ENCODE measurements around the gene PHF20. TPM values are rescaled to one million over a fixed set of nuclear protein-coding genes. Genes with fewer than 3 reads are reported as not detected.
A peak's percentile ranks its signal among the peaks of the same experiment; 100 is the strongest.

PHF20 gene
- total and polyA plus RNA-seq, 2 of the 13 experiments (the other 11 are each of a cell fraction or from before 2014, with no cell fraction given): 22.8 to 34.1 TPM

DNA sequence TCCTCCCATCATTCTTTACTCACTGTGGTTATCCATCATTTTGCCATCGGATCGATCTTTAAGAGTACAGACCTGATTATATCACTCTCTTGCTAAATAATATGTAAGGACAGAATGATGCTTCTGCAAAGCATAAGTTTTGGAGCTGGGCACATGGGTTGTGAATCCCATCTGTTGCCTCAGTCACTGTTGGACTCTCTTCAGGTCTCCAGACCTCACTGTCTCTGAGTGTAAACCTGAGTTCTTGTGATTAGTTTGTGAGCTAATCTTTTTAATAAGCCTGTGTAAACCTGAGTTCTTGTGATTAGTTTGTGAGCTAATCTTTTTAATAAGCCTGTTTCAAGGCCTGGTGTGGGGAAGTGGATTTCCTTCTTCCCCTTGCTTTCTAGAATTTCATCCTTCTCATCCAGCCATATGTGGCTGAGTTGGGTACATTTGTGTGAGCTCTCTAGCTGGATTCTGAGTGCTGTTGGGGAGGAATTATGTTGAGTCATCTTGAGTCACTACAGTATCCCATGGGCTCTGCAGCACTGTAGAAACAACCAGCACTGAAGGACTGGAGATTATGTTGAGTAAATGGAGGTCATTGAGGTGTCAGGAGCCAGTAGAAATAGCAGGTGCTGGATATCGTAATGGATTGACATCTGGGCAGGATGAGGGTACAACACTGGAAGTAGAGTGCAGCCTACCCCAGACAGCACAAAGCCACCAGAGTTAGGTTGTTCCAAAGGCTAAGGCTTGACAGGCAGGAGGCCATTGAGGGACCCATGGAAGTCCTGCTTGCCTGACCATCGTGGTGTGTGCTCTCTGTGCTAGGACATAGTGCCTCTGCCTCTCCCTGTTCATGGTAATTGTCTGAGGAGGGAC is 130.1 kb downstream of the PHF20 start:
- in situ Hi-C loops (cut with HindIII; ENCODE audit: extremely low pct_ligation_motif_present, low pct_unique_long_range_greater_than_20kb) (no loop called here), intact Hi-C loops (cut with micrococcal nuclease; ENCODE audit: unreplicated experiment) (no loop called here)
- Histone ChIP-seq H3K36me3 (replicated peaks in 1 of 2; ENCODE audit: control insufficient read depth in 1 of 2, insufficient read depth in 2 of 2, low read length in 2 of 2) (peaks cover 11 to 20% of the 10 kb centered on the region in 2 experiments; a peak in 4 of 5 replicates), H2AFZ (ENCODE audit: low read length) (no peak overlapping the region), H4K20me1 (ENCODE audit: insufficient read depth, low read length) (no peaks in the 10 kb centered on the region), H3K9ac (ENCODE audit: insufficient read depth, low read depth, low read length) (no peak overlapping the region), H3K4me3 (replicated peaks in 1 of 3; ENCODE audit: insufficient read depth in 1 of 3, low read depth in 2 of 3, low read length in 3 of 3) (no peak overlapping the region), H3K9me3 (ENCODE audit: low read length) (no peaks in the 10 kb centered on the region), H3K4me1 (ENCODE audit: insufficient read depth, low read length) (no peaks in the 10 kb centered on the region), H3K27ac (ENCODE audit: extremely low read length, insufficient read depth, low read length) (no peak overlapping the region), H3K4me2 (ENCODE audit: low read depth, low read length) (no peak overlapping the region), H3K27me3 (ENCODE audit: control insufficient read depth in 1 of 2, insufficient read depth in 2 of 2, low read length in 2 of 2) (no peaks in the 10 kb centered on the region), H3K79me2 (ENCODE audit: insufficient read depth, low read length) (no peaks in the 10 kb centered on the region)
- 98% methylated on average over 3 of the region's 4 CpGs for WGBS (ENCODE audit: low lambda C conversion rate)
- DNase-seq (ENCODE audit: low spot score): peak; percentile 33
- FAIRE-seq: no peak
- no TSS peak for BruUV-seq (replicated peaks)
- ATAC-seq: peak; percentile 55
- ChIA-PET POLR2A (interaction anchor here (0.7 to 1.0 kb wide), 3 partner anchors 33 to 360 kb away, joined by 3 to 4 read pairs (median 3); partner anchors contain the start of genes ERGIC3 and SCAND1), CTCF (ENCODE audit: low intra/inter-chr PET ratio, low total read pairs) (no interaction called here)
- TF ChIP-seq ZNF10 (CRISPR knock-in tag; IDR thresholded peaks at IDR 0.05; ENCODE audit: borderline replicate concordance, low read depth) (no peak), YEATS2 (CRISPR knock-in tag; IDR thresholded peaks at IDR 0.05; ENCODE audit: borderline replicate concordance) (no peak), ZNF562 (CRISPR knock-in tag; IDR thresholded peaks at IDR 0.05; ENCODE audit: borderline replicate concordance) (no peak), HBP1 (CRISPR knock-in tag; IDR thresholded peaks at IDR 0.05; ENCODE audit: low read depth) (no peak), LCORL (IDR thresholded peaks at IDR 0.05) (no peak), LCORL (CRISPR knock-in tag; IDR thresholded peaks at IDR 0.05) (no peak), ATM (IDR thresholded peaks at IDR 0.05; ENCODE audit: borderline replicate concordance) (no peak), EZH2 (conservative IDR thresholded peaks at IDR 0.05; ENCODE audit: low read depth, low read length) (no peak), MAFK (conservative IDR thresholded peaks at IDR 0.05 in 1 of 2, IDR thresholded peaks at IDR 0.05 in 1 of 2; ENCODE audit: low read length in 2 of 2) (0 out of 4 replicates have a peak, but pooled peaks of 1 of the 2 experiments have one; percentile 19), ZNF891 (CRISPR knock-in tag; IDR thresholded peaks at IDR 0.05) (no peak), RBM22 (optimal IDR thresholded peaks at IDR 0.05; ENCODE audit: low read length) (peak; percentile 43), RNF2 (conservative IDR thresholded peaks at IDR 0.05; ENCODE audit: low read depth) (no peak), RXRA (CRISPR knock-in tag; IDR thresholded peaks at IDR 0.05) (no peak), PHF5A (CRISPR knock-in tag; IDR thresholded peaks at IDR 0.05; ENCODE audit: low read depth, unreplicated experiment) (no peak), NFE2 (CRISPR knock-in tag; IDR thresholded peaks at IDR 0.05) (peak; percentile 75; the same call in 1 of the 2 replicates), TBL1XR1 (IDR thresholded peaks at IDR 0.05; ENCODE audit: borderline replicate concordance, low read length, partially characterized antibody) (no peak), HNF4A (CRISPR knock-in tag; IDR thresholded peaks at IDR 0.05) (no peak)
- TF ChIP-seq, protein P1, sequence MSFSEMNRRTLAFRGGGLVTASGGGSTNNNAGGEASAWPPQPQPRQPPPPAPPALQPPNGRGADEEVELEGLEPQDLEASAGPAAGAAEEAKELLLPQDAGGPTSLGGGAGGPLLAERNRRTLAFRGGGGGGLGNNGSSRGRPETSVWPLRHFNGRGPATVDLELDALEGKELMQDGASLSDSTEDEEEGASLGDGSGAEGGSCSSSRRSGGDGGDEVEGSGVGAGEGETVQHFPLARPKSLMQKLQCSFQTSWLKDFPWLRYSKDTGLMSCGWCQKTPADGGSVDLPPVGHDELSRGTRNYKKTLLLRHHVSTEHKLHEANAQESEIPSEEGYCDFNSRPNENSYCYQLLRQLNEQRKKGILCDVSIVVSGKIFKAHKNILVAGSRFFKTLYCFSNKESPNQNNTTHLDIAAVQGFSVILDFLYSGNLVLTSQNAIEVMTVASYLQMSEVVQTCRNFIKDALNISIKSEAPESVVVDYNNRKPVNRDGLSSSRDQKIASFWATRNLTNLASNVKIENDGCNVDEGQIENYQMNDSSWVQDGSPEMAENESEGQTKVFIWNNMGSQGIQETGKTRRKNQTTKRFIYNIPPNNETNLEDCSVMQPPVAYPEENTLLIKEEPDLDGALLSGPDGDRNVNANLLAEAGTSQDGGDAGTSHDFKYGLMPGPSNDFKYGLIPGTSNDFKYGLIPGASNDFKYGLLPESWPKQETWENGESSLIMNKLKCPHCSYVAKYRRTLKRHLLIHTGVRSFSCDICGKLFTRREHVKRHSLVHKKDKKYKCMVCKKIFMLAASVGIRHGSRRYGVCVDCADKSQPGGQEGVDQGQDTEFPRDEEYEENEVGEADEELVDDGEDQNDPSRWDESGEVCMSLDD (CRISPR knock-in tag; IDR thresholded peaks at IDR 0.05; ENCODE audit: borderline replicate concordance): no peak
- TF ChIP-seq, protein P2, sequence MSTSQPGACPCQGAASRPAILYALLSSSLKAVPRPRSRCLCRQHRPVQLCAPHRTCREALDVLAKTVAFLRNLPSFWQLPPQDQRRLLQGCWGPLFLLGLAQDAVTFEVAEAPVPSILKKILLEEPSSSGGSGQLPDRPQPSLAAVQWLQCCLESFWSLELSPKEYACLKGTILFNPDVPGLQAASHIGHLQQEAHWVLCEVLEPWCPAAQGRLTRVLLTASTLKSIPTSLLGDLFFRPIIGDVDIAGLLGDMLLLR (CRISPR knock-in tag; IDR thresholded peaks at IDR 0.05): no peak
